K562 (cell line): ENCODE measurements around the gene FAM117B. TPM values are rescaled to one million over a fixed set of nuclear protein-coding genes. Genes with fewer than 3 reads are reported as not detected.

Experiments used
- ATAC-seq: fragments of 200-7000 bp; cut with Tn5 transposase; 3 replicates; pipeline ENCODE4 v1.9.1; 2020; ENCODE audit warnings: moderate library complexity
- BruUV-seq: library from RNA; stranded (reverse); fragments of 400-500 nt; replicated peaks from 2 replicates; lab custom pipeline; 2021; lab: Mats Ljungman, UMichigan
- CTCF ChIA-PET: fragments of 300-600 bp; formaldehyde crosslinking; extraction: SDS; loops from one replicate; lab custom pipeline; 2021; ENCODE audit warnings: low intra/inter-chr PET ratio; lab: Yijun Ruan, JAX
- POLR2A ChIA-PET: fragments of 300-600, 350-650 bp; sonication (Branson Sonifier 250); formaldehyde crosslinking; extraction: SDS; loops from one replicate; lab custom pipeline; 2021; ENCODE audit warnings: antibody characterized with exemption, inconsistent platforms; lab: Yijun Ruan, JAX
- DNase-seq, 4 experiments: peaks; one replicate each; pipeline versions ENCODE4 v3.0.0 to v3.0.0-alpha.2; 2011 to 2018; ENCODE audit warnings: low spot score in 3 of 4, mixed read lengths in 3 of 4; ENCODE audit errors: extremely low read depth in 1 of 4
- FAIRE-seq: peaks from 2 replicates; lab custom pipeline; 2011; peaks lifted over from hg19 to GRCh38; lab: Jason Lieb, UNC
- H2AFZ ChIP-seq: 2 replicates; pipeline ENCODE4 v1.6.0; 2011; ENCODE audit warnings: low read depth, low read length, control low read depth, inconsistent platforms
- H3K27ac ChIP-seq: fragments of 200-600 bp; 3 replicates; pipeline ENCODE4 v1.8.0; 2011; ENCODE audit warnings: low read depth, mild to moderate bottlenecking, control low read depth, inconsistent platforms, low read length, moderate library complexity, mixed read lengths; ENCODE audit errors: extremely low read depth
- H3K27me3 ChIP-seq, 2 experiments: fragments of 300-600 bp in 1 of 2; 2 replicates in 1 of 2; 3 replicates in 1 of 2; pipeline versions ENCODE4 v1.6.0 to v1.8.0; 2011; ENCODE audit warnings: inconsistent platforms in 2 of 2, low read length in 2 of 2, mild to moderate bottlenecking in 1 of 2, mixed read lengths in 1 of 2, moderate library complexity in 1 of 2; ENCODE audit not compliant: control insufficient read depth in 2 of 2, insufficient read depth in 2 of 2
- H3K36me3 ChIP-seq: fragments of 300-600 bp; 3 replicates; pipeline ENCODE4 v1.8.0; 2011; ENCODE audit warnings: mild to moderate bottlenecking, low read length, inconsistent platforms; ENCODE audit not compliant: control insufficient read depth, insufficient read depth
- H3K4me1 ChIP-seq, 2 experiments: fragments of 200-600 bp in 1 of 2; replicated peaks in 1 of 2; 2 replicates in 1 of 2; 3 replicates in 1 of 2; pipeline versions ENCODE4 v1.5.1 to v1.8.0; 2011; ENCODE audit warnings: inconsistent platforms in 2 of 2, low read length in 2 of 2, mild to moderate bottlenecking in 1 of 2, mixed read lengths in 1 of 2, moderate library complexity in 1 of 2; ENCODE audit not compliant: control insufficient read depth in 2 of 2, insufficient read depth in 2 of 2
- H3K4me2 ChIP-seq: 2 replicates; pipeline ENCODE4 v1.6.1; 2011; ENCODE audit warnings: low read length, control low read depth, inconsistent platforms, mixed read lengths; ENCODE audit not compliant: insufficient read depth
- H3K4me3 ChIP-seq: fragments of 200-600 bp; sonication (generic), shearing (Covaris generic); 2 replicates; pipeline ENCODE4 v1.5.1; 2016; ENCODE audit warnings: control low read depth, inconsistent platforms
- H3K79me2 ChIP-seq: fragments of 200-600 bp; 3 replicates; pipeline ENCODE4 v1.8.0; 2011; ENCODE audit warnings: low read length, inconsistent platforms; ENCODE audit not compliant: control insufficient read depth, insufficient read depth
- H3K9ac ChIP-seq, 2 experiments: 2 replicates each; pipeline versions ENCODE4 v1.6.0 to v1.6.1; 2011; ENCODE audit warnings: low read depth in 2 of 2, low read length in 2 of 2, control low read depth in 1 of 2, inconsistent platforms in 1 of 2, mild to moderate bottlenecking in 1 of 2, mixed read lengths in 1 of 2; ENCODE audit not compliant: insufficient read depth in 1 of 2
- H3K9me1 ChIP-seq: one replicate; pipeline ENCODE4 v1.6.0; 2011; ENCODE audit warnings: inconsistent platforms, mild to moderate bottlenecking, low read length, moderate library complexity; ENCODE audit not compliant: control insufficient read depth, insufficient read depth
- H3K9me3 ChIP-seq: replicated peaks from 2 replicates; pipeline ENCODE4 v1.5.1; 2011; ENCODE audit warnings: low read depth, low read length, inconsistent platforms; ENCODE audit not compliant: control insufficient read depth, insufficient read depth
- H4K20me1 ChIP-seq: replicated peaks from 2 replicates; pipeline ENCODE4 v1.6.1; 2011; ENCODE audit warnings: low read length, inconsistent platforms, mixed read lengths; ENCODE audit not compliant: control insufficient read depth, insufficient read depth
- CBFB ChIP-seq: sonication (generic); formaldehyde crosslinking; IDR thresholded peaks from 2 replicates; pipeline ENCODE4 v1.4.0; 2020; ENCODE audit warnings: mild to moderate bottlenecking, missing genetic modification reagents
- CBX5 ChIP-seq: IDR thresholded peaks from 2 replicates; pipeline ENCODE4 v1.6.1; 2014; ENCODE audit warnings: low read depth, borderline replicate concordance
- EWSR1 ChIP-seq: fragments of 450-650 bp; IDR thresholded peaks from 2 replicates; pipeline ENCODE4 v1.6.1; 2018; ENCODE audit warnings: borderline replicate concordance, mild to moderate bottlenecking, low read depth, moderate library complexity; ENCODE audit not compliant: partially characterized antibody
- ZNF24 ChIP-seq: fragments of 450-650 bp; IDR thresholded peaks from 2 replicates; pipeline ENCODE4 v1.6.1; 2016
- WGBS: fragments of 100-300 bp; shearing (Covaris generic); methylation state at CpG from one replicate; pipeline ENCODE4 v1.1.6; 2016; ENCODE audit warnings: low coverage, mixed read lengths; ENCODE audit not compliant: insufficient coverage; ENCODE audit errors: missing lambda C conversion rate; 5-methylcytosine and 5-hydroxymethylcytosine counted together
- in situ Hi-C: fragments of 300-500 bp; cut with MboI; formaldehyde crosslinking; loops from 4 replicates; pipeline ENCODE4 v1.15.0; 2018; ENCODE audit warnings: inconsistent platforms, mixed read lengths
- intact Hi-C: fragments of 100-400 bp; cut with micrococcal nuclease; formaldehyde crosslinking; loops from 2 replicates; pipeline ENCODE4 v1.14.2; 2022
- polyA plus RNA-seq, 8 experiments: library from polyadenylated mRNA; depleted of rRNA in 4 of 8; stranded (reverse) in 5 of 8; unstranded in 3 of 8; fragments of >200 nt; fragmentation: Nextera tagmentation in 2 of 8; fragmentation: Illumina TruSeq in 1 of 8; extraction: Ambion mirVana in 2 of 8; extraction: Trizol in 1 of 8; gene quantifications; 2 replicates each; pipeline versions ENCODE4 v1.2.1 to v1.2.3, GENCODE V29; 2011 to 2014; ENCODE audit warnings: inconsistent platforms in 1 of 8, missing spikeins in 1 of 8
- total RNA-seq, 7 experiments: library from RNA; depleted of rRNA in 6 of 7; stranded (reverse); fragments of >200 nt in 6 of 7; fragmentation: Illumina TruSeq in 2 of 7; extraction: Trizol in 2 of 7; gene quantifications; 2 replicates each; pipeline versions ENCODE4 v1.2.1 to v1.2.3, GENCODE V29; 2011 to 2021; ENCODE audit warnings: low replicate concordance in 1 of 7
- TF ChIP-seq, protein P1 (sequence below): fragments of 450-650 bp; IDR thresholded peaks from 2 replicates; pipeline ENCODE4 v1.6.1; 2016; ENCODE audit warnings: missing biosample characterization, missing genetic modification characterization
- TF ChIP-seq, protein P2 (sequence below), 2 experiments: fragments of 150-350 bp in 1 of 2; IDR thresholded peaks; 2 replicates each; pipeline ENCODE4 v1.6.1; 2012 to 2016; ENCODE audit warnings: low read depth in 2 of 2, low read length in 2 of 2, mild to moderate bottlenecking in 1 of 2, moderate library complexity in 1 of 2
- TF ChIP-seq, protein P3 (sequence below): fragments of 200-800 bp; sonication (Bioruptor generic); IDR thresholded peaks from 2 replicates; pipeline ENCODE4 v1.6.1; 2017; ENCODE audit warnings: missing genetic modification characterization, missing compliant biosample characterization
- TF ChIP-seq, protein P4 (sequence below): sonication (generic); formaldehyde crosslinking; IDR thresholded peaks from 2 replicates; pipeline ENCODE4 v1.9.0; 2022; ENCODE audit warnings: mild to moderate bottlenecking, missing genetic modification reagents
- TF ChIP-seq, protein P5 (sequence below): fragments of 450-650 bp; formaldehyde crosslinking; IDR thresholded peaks from 2 replicates; pipeline ENCODE4 v1.4.0; 2020; ENCODE audit warnings: mild to moderate bottlenecking
- TF ChIP-seq, protein P6 (sequence below): sonication (generic); formaldehyde crosslinking; IDR thresholded peaks from 2 replicates; pipeline ENCODE4 v1.8.0; 2022; ENCODE audit warnings: mild to moderate bottlenecking, missing genetic modification reagents
- TF ChIP-seq, protein P7 (sequence below): fragments of 200-800 bp; sonication (Bioruptor generic); IDR thresholded peaks from 2 replicates; pipeline ENCODE4 v1.6.1; 2017; ENCODE audit warnings: missing genetic modification characterization, missing compliant biosample characterization

Gene FAM117B
- total and polyA plus RNA-seq, 9 of the 15 experiments (the other 6 are each of a cell fraction or from before 2014, with no cell fraction given): 1.6 to 5.2 (median 2.6) TPM

DNA sequence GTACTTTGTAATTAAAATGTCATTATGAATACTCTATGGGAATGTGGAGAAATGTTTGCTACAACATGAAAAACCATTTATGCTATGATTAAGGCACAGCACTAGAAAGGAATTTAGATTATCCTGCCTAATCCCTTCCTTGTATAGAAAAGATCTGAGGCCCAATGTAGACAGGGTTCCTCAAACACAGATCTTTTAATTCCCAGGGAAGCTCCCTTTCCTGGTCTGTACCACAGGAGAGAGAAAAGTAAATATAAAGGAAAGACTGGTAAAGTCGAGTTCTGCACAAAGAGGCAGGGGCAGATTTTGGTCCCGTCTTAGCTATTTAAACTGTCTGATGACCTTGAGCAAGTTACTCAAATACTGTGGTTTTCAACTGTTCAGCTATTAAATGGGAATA, 152.1 kb downstream of the FAM117B start:
- no peak overlapping the region for H3K9ac ChIP-seq
- H3K27ac ChIP-seq: no peak overlapping the region
- no peaks in the 10 kb centered on the region for H3K4me1 ChIP-seq
- no peaks in the 10 kb centered on the region for H3K36me3 ChIP-seq
- BruUV-seq: no TSS peak
- H2AFZ ChIP-seq: no peak overlapping the region
- H3K9me1 ChIP-seq: no peaks in the 10 kb centered on the region
- DNase-seq (no peak), ATAC-seq (no peak), FAIRE-seq (no peak)
- in situ Hi-C loops (no loop called here), intact Hi-C loops (no loop called here)
- no peaks in the 10 kb centered on the region for H3K79me2 ChIP-seq
- no peaks in the 10 kb centered on the region for H4K20me1 ChIP-seq
- no peak overlapping the region for H3K4me3 ChIP-seq
- H3K9me3 ChIP-seq: no peaks in the 10 kb centered on the region
- H3K4me2 ChIP-seq: no peak overlapping the region
- ChIA-PET CTCF (no interaction called here), POLR2A (interaction anchor here (0.7 to 1.0 kb wide), 2 partner anchors 13 to 19 kb away, joined by 3 to 4 read pairs; no protein-coding TSS in a partner anchor)
- H3K27me3 ChIP-seq: no peaks in the 10 kb centered on the region
- WGBS: 38% methylated on average over 2 of the region's 2 CpGs
- TF ChIP-seq, protein P1, sequence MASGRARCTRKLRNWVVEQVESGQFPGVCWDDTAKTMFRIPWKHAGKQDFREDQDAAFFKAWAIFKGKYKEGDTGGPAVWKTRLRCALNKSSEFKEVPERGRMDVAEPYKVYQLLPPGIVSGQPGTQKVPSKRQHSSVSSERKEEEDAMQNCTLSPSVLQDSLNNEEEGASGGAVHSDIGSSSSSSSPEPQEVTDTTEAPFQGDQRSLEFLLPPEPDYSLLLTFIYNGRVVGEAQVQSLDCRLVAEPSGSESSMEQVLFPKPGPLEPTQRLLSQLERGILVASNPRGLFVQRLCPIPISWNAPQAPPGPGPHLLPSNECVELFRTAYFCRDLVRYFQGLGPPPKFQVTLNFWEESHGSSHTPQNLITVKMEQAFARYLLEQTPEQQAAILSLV: no peak
- TF ChIP-seq, protein P2, sequence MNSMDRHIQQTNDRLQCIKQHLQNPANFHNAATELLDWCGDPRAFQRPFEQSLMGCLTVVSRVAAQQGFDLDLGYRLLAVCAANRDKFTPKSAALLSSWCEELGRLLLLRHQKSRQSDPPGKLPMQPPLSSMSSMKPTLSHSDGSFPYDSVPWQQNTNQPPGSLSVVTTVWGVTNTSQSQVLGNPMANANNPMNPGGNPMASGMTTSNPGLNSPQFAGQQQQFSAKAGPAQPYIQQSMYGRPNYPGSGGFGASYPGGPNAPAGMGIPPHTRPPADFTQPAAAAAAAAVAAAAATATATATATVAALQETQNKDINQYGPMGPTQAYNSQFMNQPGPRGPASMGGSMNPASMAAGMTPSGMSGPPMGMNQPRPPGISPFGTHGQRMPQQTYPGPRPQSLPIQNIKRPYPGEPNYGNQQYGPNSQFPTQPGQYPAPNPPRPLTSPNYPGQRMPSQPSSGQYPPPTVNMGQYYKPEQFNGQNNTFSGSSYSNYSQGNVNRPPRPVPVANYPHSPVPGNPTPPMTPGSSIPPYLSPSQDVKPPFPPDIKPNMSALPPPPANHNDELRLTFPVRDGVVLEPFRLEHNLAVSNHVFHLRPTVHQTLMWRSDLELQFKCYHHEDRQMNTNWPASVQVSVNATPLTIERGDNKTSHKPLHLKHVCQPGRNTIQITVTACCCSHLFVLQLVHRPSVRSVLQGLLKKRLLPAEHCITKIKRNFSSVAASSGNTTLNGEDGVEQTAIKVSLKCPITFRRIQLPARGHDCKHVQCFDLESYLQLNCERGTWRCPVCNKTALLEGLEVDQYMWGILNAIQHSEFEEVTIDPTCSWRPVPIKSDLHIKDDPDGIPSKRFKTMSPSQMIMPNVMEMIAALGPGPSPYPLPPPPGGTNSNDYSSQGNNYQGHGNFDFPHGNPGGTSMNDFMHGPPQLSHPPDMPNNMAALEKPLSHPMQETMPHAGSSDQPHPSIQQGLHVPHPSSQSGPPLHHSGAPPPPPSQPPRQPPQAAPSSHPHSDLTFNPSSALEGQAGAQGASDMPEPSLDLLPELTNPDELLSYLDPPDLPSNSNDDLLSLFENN (IDR thresholded peaks at IDR 0.05; ENCODE audit: low read depth in 2 of 2, low read length in 2 of 2): no peak
- TF ChIP-seq CBX5 (no peak), CBFB (CRISPR knock-in tag) (no peak), EWSR1 (no peak), ZNF24 (no peak)
- TF ChIP-seq, protein P3, sequence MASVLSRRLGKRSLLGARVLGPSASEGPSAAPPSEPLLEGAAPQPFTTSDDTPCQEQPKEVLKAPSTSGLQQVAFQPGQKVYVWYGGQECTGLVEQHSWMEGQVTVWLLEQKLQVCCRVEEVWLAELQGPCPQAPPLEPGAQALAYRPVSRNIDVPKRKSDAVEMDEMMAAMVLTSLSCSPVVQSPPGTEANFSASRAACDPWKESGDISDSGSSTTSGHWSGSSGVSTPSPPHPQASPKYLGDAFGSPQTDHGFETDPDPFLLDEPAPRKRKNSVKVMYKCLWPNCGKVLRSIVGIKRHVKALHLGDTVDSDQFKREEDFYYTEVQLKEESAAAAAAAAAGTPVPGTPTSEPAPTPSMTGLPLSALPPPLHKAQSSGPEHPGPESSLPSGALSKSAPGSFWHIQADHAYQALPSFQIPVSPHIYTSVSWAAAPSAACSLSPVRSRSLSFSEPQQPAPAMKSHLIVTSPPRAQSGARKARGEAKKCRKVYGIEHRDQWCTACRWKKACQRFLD (CRISPR knock-in tag): no peak
- TF ChIP-seq, protein P4, sequence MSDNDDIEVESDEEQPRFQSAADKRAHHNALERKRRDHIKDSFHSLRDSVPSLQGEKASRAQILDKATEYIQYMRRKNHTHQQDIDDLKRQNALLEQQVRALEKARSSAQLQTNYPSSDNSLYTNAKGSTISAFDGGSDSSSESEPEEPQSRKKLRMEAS (CRISPR knock-in tag): no peak
- TF ChIP-seq, protein P5, sequence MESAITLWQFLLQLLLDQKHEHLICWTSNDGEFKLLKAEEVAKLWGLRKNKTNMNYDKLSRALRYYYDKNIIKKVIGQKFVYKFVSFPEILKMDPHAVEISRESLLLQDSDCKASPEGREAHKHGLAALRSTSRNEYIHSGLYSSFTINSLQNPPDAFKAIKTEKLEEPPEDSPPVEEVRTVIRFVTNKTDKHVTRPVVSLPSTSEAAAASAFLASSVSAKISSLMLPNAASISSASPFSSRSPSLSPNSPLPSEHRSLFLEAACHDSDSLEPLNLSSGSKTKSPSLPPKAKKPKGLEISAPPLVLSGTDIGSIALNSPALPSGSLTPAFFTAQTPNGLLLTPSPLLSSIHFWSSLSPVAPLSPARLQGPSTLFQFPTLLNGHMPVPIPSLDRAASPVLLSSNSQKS: no peak
- TF ChIP-seq, protein P6, sequence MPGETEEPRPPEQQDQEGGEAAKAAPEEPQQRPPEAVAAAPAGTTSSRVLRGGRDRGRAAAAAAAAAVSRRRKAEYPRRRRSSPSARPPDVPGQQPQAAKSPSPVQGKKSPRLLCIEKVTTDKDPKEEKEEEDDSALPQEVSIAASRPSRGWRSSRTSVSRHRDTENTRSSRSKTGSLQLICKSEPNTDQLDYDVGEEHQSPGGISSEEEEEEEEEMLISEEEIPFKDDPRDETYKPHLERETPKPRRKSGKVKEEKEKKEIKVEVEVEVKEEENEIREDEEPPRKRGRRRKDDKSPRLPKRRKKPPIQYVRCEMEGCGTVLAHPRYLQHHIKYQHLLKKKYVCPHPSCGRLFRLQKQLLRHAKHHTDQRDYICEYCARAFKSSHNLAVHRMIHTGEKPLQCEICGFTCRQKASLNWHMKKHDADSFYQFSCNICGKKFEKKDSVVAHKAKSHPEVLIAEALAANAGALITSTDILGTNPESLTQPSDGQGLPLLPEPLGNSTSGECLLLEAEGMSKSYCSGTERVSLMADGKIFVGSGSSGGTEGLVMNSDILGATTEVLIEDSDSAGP (CRISPR knock-in tag): no peak
- TF ChIP-seq, protein P7, sequence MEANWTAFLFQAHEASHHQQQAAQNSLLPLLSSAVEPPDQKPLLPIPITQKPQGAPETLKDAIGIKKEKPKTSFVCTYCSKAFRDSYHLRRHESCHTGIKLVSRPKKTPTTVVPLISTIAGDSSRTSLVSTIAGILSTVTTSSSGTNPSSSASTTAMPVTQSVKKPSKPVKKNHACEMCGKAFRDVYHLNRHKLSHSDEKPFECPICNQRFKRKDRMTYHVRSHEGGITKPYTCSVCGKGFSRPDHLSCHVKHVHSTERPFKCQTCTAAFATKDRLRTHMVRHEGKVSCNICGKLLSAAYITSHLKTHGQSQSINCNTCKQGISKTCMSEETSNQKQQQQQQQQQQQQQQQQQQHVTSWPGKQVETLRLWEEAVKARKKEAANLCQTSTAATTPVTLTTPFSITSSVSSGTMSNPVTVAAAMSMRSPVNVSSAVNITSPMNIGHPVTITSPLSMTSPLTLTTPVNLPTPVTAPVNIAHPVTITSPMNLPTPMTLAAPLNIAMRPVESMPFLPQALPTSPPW: no peak
